Fibroblast of lung (primary cell): ENCODE measurements around the gene MCAT. TPM values are rescaled to one million over a fixed set of nuclear protein-coding genes. Genes with fewer than 3 reads are reported as not detected.

Experiments
- DNase-seq, 2 donors: peaks; one replicate each; pipeline versions ENCODE4 v3.0.0 to v3.0.0-alpha.2; 2010; ENCODE audit warnings: low read depth in 2 of 2
- H2AFZ ChIP-seq: 2 replicates; pipeline ENCODE4 v1.5.1; 2012; ENCODE audit warnings: low read length, control low read depth, inconsistent platforms
- H3K27ac ChIP-seq: 2 replicates; pipeline ENCODE4 v1.5.1; 2011; ENCODE audit warnings: low read length, control low read depth; ENCODE audit not compliant: insufficient read depth
- H3K27me3 ChIP-seq: 2 replicates; pipeline ENCODE4 v1.5.1; 2011; ENCODE audit warnings: mild to moderate bottlenecking, low read length; ENCODE audit not compliant: control insufficient read depth, insufficient read depth
- H3K36me3 ChIP-seq: 2 replicates; pipeline ENCODE4 v1.5.1; 2011; ENCODE audit warnings: low read length; ENCODE audit not compliant: control insufficient read depth, insufficient read depth
- H3K4me1 ChIP-seq: 2 replicates; pipeline ENCODE4 v1.5.1; 2011; ENCODE audit warnings: low read length; ENCODE audit not compliant: control insufficient read depth, insufficient read depth; ENCODE audit errors: extremely low read depth
- H3K4me2 ChIP-seq: 2 replicates; pipeline ENCODE4 v1.5.1; 2011; ENCODE audit warnings: low read length, control low read depth; ENCODE audit not compliant: insufficient read depth; ENCODE audit errors: extremely low read depth
- H3K4me3 ChIP-seq, 4 experiments: fragments of 200-600 bp in 1 of 4; sonication (generic) in 1 of 4; replicated peaks in 1 of 4; 2 replicates each; pipeline ENCODE4 v1.5.1; 2011 to 2016; ENCODE audit warnings: low read length in 4 of 4, low read depth in 3 of 4, mild to moderate bottlenecking in 3 of 4, control low read depth in 2 of 4, inconsistent platforms in 1 of 4, mixed read lengths in 1 of 4; ENCODE audit not compliant: insufficient read depth in 1 of 4; ENCODE audit errors: control extremely low read depth in 1 of 4
- H3K79me2 ChIP-seq: 2 replicates; pipeline ENCODE4 v1.5.1; 2012; ENCODE audit warnings: mild to moderate bottlenecking, low read length, inconsistent platforms; ENCODE audit not compliant: control insufficient read depth, insufficient read depth
- H3K9ac ChIP-seq: 2 replicates; pipeline ENCODE4 v1.5.1; 2011; ENCODE audit warnings: mild to moderate bottlenecking, low read length, control low read depth; ENCODE audit not compliant: insufficient read depth
- H3K9me3 ChIP-seq: 2 replicates; pipeline ENCODE4 v1.5.1; 2012; ENCODE audit warnings: low read depth, low read length; ENCODE audit not compliant: control insufficient read depth, insufficient read depth
- H4K20me1 ChIP-seq: 2 replicates; pipeline ENCODE4 v1.5.1; 2011; ENCODE audit warnings: low read length; ENCODE audit not compliant: control insufficient read depth, insufficient read depth; ENCODE audit errors: extremely low read depth
- EZH2 ChIP-seq: IDR thresholded peaks from 2 replicates; pipeline ENCODE4 v1.5.1; 2012; ENCODE audit warnings: low read length, control low read depth, mild to moderate bottlenecking; ENCODE audit errors: missing control alignments
- polyA plus RNA-seq, 2 donors: library from polyadenylated mRNA; depleted of rRNA in 1 of 2; stranded (reverse) in 1 of 2; unstranded in 1 of 2; fragments of >200 nt; gene quantifications; 2 replicates each; pipeline ENCODE4 v1.2.1, GENCODE V29; 2011 to 2012; ENCODE audit warnings: missing spikeins in 1 of 2
- total RNA-seq: library from RNA; depleted of rRNA; stranded (reverse); fragments of >200 nt; gene quantifications from 2 replicates; pipeline ENCODE4 v1.2.1, GENCODE V29; 2014
- TF ChIP-seq, protein P1 (sequence below), 2 donors: IDR thresholded peaks in 1 of 2; conservative IDR thresholded peaks in 1 of 2; 1 replicate in 1 of 2; 2 replicates in 1 of 2; pipeline ENCODE4 v1.5.1; 2011 to 2012; ENCODE audit warnings: low read length in 2 of 2, control low read depth in 1 of 2, inconsistent platforms in 1 of 2, low read depth in 1 of 2, mild to moderate bottlenecking in 1 of 2

The MCAT gene
- total and polyA plus RNA-seq, 2 donors (not counting 1 experiment from before 2014, with no cell fraction given) = 8.4 to 9.3 TPM

DNA sequence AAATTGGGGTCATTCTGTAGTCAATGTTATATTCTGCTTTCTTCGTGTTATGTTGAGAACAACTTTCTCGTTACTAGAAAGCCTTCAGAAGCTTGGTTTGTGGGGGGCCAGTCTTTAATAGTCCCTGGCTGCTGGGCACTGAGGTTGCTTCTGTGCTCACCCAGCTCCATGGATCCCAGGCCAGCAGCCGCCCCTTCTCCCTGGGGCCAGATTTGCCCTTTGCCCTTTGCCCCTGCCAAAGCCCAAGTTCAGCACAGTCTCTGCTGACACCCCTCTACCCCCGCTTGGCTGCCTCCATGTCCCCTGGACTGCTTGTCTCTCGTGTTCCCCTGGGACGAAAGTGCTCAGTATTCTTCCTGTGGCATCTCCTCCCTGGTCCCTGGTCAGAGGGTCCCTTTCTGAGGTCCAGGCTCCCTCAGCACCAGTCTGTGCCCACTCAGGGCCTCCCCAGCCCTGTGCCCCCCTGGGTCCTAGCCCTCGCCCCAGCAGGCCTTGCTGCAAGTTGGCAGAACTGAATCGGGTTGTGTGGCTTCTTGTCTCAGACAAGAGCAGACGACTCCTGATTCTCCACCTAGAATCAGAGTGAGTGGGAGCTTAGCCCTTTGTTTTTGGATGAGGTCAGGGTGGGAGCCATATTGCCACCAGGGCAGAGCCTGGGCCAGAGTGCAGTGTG lies 14.8 kb upstream of the MCAT start:
- H4K20me1 ChIP-seq = no peaks in the 10 kb centered on the region
- H3K4me2 ChIP-seq = no peak overlapping the region
- no peaks in the 10 kb centered on the region for H3K9me3 ChIP-seq
- H3K4me3 ChIP-seq = no peak overlapping the region
- no peaks in the 10 kb centered on the region for H3K27me3 ChIP-seq
- no peak overlapping the region for H3K9ac ChIP-seq
- H3K27ac ChIP-seq = no peak overlapping the region
- no peak for TF ChIP-seq EZH2
- TF ChIP-seq, protein P1, sequence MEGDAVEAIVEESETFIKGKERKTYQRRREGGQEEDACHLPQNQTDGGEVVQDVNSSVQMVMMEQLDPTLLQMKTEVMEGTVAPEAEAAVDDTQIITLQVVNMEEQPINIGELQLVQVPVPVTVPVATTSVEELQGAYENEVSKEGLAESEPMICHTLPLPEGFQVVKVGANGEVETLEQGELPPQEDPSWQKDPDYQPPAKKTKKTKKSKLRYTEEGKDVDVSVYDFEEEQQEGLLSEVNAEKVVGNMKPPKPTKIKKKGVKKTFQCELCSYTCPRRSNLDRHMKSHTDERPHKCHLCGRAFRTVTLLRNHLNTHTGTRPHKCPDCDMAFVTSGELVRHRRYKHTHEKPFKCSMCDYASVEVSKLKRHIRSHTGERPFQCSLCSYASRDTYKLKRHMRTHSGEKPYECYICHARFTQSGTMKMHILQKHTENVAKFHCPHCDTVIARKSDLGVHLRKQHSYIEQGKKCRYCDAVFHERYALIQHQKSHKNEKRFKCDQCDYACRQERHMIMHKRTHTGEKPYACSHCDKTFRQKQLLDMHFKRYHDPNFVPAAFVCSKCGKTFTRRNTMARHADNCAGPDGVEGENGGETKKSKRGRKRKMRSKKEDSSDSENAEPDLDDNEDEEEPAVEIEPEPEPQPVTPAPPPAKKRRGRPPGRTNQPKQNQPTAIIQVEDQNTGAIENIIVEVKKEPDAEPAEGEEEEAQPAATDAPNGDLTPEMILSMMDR (conservative IDR thresholded peaks at IDR 0.05 in 1 of 2, IDR thresholded peaks at IDR 0.05 in 1 of 2; ENCODE audit: low read depth in 1 of 2, low read length in 2 of 2) = no peak
- no peak for DNase-seq
- H3K36me3 ChIP-seq = peaks cover 6% of the 10 kb centered on the region
- peaks cover 7% of the 10 kb centered on the region for H3K4me1 ChIP-seq
- peaks cover 19% of the 10 kb centered on the region for H3K79me2 ChIP-seq
- no peak overlapping the region for H2AFZ ChIP-seq

DNA sequence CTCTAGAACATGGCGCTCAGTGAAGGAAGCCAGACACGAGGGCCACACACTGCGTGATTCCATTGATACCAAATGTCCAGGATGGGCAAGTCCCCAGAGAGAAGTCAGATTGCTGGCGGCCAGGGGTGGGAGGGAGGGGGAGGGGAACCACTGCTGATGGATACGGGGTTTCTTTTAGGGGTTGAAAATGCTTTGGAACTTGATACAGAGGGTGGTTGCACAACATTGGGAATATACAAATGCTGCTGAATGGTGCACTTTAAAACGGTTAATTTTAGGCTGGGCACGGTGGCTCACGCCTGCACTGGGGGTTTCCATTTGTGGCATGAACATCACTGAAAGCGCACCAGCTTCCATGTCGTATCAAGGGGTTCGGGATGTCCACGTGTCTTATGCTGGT lies 13.2 kb upstream of the MCAT start:
- Histone ChIP-seq H3K4me2 (no peak overlapping the region), H3K27ac (no peak overlapping the region), H3K36me3 (peaks cover 4% of the 10 kb centered on the region), H3K4me3 (no peak overlapping the region), H3K9ac (no peak overlapping the region), H3K27me3 (no peaks in the 10 kb centered on the region), H2AFZ (no peak overlapping the region), H4K20me1 (no peaks in the 10 kb centered on the region), H3K79me2 (peaks cover 30% of the 10 kb centered on the region), H3K4me1 (peaks cover 3% of the 10 kb centered on the region), H3K9me3 (no peaks in the 10 kb centered on the region)
- TF ChIP-seq, protein P1 (conservative IDR thresholded peaks at IDR 0.05 in 1 of 2, IDR thresholded peaks at IDR 0.05 in 1 of 2; ENCODE audit: low read depth in 1 of 2, low read length in 2 of 2) = no peak
- TF ChIP-seq EZH2 = no peak
- DNase-seq = no peak

DNA sequence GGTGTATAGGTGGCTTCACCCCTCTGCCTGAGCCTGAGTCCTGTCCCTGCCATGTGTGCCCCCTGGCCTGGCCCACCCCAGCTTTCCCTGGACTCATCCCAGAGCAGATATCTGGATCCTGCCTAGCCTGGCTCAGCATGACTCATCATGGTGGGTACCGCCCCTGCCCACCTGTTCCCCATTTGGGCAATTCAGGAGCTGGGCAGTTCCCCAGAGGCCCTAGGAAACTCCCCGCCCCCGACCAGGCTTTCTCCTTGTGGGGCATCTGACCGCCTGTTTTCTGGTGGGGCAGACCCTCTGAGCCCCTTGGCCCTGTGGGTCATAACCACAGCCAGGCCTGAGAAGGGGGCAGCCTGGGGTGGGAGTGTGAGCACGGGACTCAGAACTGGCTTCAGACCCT lies 12.6 kb upstream of the MCAT start:
- Histone ChIP-seq H2AFZ (no peak overlapping the region), H3K36me3 (peaks cover under 1% of the 10 kb centered on the region), H3K9me3 (no peaks in the 10 kb centered on the region), H3K4me1 (peaks cover 3% of the 10 kb centered on the region), H3K27ac (no peak overlapping the region), H3K4me3 (no peak overlapping the region), H3K79me2 (peaks cover 30% of the 10 kb centered on the region), H3K27me3 (no peaks in the 10 kb centered on the region), H4K20me1 (no peaks in the 10 kb centered on the region), H3K9ac (no peak overlapping the region), H3K4me2 (no peak overlapping the region)
- TF ChIP-seq, protein P1 (conservative IDR thresholded peaks at IDR 0.05 in 1 of 2, IDR thresholded peaks at IDR 0.05 in 1 of 2; ENCODE audit: low read depth in 1 of 2, low read length in 2 of 2) = no peak
- TF ChIP-seq EZH2 = no peak
- no peak for DNase-seq
